Omental fat pad (tissue), 4 donors: ENCODE data around the gene GPR27. TPM values are rescaled to one million over a fixed set of nuclear protein-coding genes. Genes with fewer than 3 reads are reported as not detected.

ENCODE experiments used
- ATAC-seq: fragments of 150-250 bp; one replicate; pipeline ENCODE4 v1.9.1; 2016; ENCODE audit warnings: mild to moderate bottlenecking, moderate library complexity; ENCODE audit not compliant: low FRiP score
- DNase-seq: peaks from one replicate; pipeline ENCODE4 v3.0.0-alpha.2; 2019; ENCODE audit warnings: low spot score
- total RNA-seq, 4 donors: library from RNA; depleted of rRNA; stranded (reverse); fragments of >200 nt; gene quantifications; one replicate each; pipeline ENCODE4 v1.1.0, GENCODE V29; 2016
- TF ChIP-seq, protein P1 (sequence below), 3 donors: fragments of 450-650 bp; IDR thresholded peaks; one replicate each; pipeline ENCODE4 v1.5.1; 2016 to 2017; ENCODE audit warnings: antibody characterized with exemption in 3 of 3, mild to moderate bottlenecking in 3 of 3, moderate library complexity in 2 of 3

The GPR27 gene
- total RNA-seq, 4 donors from 2014 or later, result 0.19 to 4.1 (median 0.84) TPM; not detected in 1

GRCh38 chr3:71754610-71755253 is 1.1 kb downstream of the GPR27 start:
- ATAC-seq (no peak), DNase-seq (no peak)
- TF ChIP-seq, protein P1, sequence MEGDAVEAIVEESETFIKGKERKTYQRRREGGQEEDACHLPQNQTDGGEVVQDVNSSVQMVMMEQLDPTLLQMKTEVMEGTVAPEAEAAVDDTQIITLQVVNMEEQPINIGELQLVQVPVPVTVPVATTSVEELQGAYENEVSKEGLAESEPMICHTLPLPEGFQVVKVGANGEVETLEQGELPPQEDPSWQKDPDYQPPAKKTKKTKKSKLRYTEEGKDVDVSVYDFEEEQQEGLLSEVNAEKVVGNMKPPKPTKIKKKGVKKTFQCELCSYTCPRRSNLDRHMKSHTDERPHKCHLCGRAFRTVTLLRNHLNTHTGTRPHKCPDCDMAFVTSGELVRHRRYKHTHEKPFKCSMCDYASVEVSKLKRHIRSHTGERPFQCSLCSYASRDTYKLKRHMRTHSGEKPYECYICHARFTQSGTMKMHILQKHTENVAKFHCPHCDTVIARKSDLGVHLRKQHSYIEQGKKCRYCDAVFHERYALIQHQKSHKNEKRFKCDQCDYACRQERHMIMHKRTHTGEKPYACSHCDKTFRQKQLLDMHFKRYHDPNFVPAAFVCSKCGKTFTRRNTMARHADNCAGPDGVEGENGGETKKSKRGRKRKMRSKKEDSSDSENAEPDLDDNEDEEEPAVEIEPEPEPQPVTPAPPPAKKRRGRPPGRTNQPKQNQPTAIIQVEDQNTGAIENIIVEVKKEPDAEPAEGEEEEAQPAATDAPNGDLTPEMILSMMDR (IDR thresholded peaks at IDR 0.05), result no peak

GRCh38 chr3:71758091-71758490 is 4.4 kb downstream of the GPR27 start:
- TF ChIP-seq, protein P1 (IDR thresholded peaks at IDR 0.05), result no peak
- DNase-seq (no peak), ATAC-seq (no peak)

DNA sequence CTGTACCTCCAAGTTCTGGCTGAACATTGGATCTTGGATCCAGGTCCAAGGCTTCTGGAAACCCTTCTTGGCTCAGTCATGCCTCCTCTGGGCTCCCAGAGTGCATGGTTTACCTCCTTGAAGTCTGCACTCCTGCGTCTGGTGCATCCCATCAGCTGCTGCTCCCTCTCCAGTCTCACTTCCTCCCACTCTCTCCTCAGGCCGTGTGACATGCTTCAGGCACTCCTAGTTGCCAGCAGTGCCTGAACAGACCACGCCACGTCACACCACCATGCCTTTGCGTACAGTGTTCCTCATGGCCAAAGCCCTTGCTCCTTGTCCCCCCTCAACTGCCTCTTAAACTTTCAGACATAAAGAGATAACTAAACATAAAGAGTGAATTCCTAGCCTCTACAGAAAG is 5.7 kb downstream of the GPR27 start:
- DNase-seq (no peak), ATAC-seq (no peak)
- TF ChIP-seq, protein P1 (IDR thresholded peaks at IDR 0.05), result no peak

- ATAC-seq (no peak), DNase-seq (no peak)
- TF ChIP-seq, protein P1 (IDR thresholded peaks at IDR 0.05), result no peak
These were observed 6.5 kb downstream of the GPR27 start for GRCh38 chr3:71760140-71760539.

GRCh38 chr3:71763426-71763825 is 9.8 kb downstream of the GPR27 start:
- TF ChIP-seq, protein P1 (IDR thresholded peaks at IDR 0.05), result no peak
- ATAC-seq, result no peak

DNA sequence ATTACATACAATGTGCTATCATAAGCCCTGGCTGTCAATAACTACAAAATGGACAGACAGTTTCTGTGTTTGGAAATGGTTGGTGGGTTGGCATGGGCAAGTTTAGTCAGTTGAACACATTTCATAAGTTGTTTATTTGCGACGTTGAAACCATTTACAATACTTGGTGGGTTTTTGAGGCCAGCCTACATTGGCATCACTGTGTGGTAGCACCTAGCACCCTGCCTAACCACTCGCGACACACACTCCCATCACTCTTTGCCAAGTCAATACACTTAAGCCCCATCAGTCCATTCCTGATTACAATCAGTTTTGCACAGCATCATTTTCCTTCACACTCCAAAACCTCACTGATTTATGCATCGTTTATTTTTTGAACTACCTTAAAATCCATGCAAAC is 17.5 kb downstream of the GPR27 start:
- ATAC-seq (no peak), DNase-seq (no peak)
- TF ChIP-seq, protein P1 (IDR thresholded peaks at IDR 0.05), result no peak

More at GRCh38 chr3:71763426-71763825, 9.8 kb downstream of the GPR27 start:
- no peak for DNase-seq

DNA sequence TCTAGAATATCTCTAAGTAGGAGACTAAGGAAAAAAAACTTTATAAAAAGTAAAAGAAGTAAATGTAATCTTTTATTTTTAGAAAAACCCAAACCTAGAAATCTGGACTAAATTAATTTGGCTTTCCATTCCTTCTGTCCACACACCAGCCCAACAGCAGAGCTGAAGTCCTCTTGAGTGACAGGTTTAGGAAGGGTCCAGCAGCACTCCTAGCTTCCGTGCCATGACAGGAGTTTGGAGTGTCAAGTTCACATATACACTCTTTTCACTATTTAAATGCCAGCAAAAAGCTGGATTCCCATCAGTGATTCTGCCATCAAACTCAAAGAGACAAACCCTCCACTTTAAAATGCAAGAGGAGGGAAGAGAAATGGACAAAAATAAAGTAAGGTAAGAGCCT is 18.2 kb downstream of the GPR27 start:
- TF ChIP-seq, protein P1 (IDR thresholded peaks at IDR 0.05), result no peak
- DNase-seq, result no peak
- no peak for ATAC-seq
